Measurements from ENCODE around the gene CA9.

DNA sequence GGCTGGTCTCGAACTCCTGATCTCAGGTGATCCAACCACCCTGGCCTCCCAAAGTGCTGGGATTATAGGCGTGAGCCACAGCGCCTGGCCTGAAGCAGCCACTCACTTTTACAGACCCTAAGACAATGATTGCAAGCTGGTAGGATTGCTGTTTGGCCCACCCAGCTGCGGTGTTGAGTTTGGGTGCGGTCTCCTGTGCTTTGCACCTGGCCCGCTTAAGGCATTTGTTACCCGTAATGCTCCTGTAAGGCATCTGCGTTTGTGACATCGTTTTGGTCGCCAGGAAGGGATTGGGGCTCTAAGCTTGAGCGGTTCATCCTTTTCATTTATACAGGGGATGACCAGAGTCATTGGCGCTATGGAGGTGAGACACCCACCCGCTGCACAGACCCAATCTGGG, 1.5 kb downstream of the CA9 start:
- TF ChIP-seq, protein P1, sequence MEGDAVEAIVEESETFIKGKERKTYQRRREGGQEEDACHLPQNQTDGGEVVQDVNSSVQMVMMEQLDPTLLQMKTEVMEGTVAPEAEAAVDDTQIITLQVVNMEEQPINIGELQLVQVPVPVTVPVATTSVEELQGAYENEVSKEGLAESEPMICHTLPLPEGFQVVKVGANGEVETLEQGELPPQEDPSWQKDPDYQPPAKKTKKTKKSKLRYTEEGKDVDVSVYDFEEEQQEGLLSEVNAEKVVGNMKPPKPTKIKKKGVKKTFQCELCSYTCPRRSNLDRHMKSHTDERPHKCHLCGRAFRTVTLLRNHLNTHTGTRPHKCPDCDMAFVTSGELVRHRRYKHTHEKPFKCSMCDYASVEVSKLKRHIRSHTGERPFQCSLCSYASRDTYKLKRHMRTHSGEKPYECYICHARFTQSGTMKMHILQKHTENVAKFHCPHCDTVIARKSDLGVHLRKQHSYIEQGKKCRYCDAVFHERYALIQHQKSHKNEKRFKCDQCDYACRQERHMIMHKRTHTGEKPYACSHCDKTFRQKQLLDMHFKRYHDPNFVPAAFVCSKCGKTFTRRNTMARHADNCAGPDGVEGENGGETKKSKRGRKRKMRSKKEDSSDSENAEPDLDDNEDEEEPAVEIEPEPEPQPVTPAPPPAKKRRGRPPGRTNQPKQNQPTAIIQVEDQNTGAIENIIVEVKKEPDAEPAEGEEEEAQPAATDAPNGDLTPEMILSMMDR (IDR thresholded peaks at IDR 0.05; ENCODE audit: low read depth, low read length): no peak
- TF ChIP-seq EZH2phosphoT487 (IDR thresholded peaks at IDR 0.05; ENCODE audit: low read depth): no peak

Measured in OCI-LY3 (cell line).